ENCODE data around the gene FAM76A.
"Not testable (repeated sequence)": the region's sequence is repeated elsewhere in the genome, so short reads cannot be mapped to it uniquely, and the experiment has no call there.

The FAM76A gene

GRCh38 chr1:27725374-27726172, at the start of gene FAM76A:
FAM76A (plus strand) TSS chr1:27725961; CDS start chr1:27726081, 120 bp downstream.
- DNase-seq (ENCODE audit: low spot score) = peak; percentile 99

DNA sequence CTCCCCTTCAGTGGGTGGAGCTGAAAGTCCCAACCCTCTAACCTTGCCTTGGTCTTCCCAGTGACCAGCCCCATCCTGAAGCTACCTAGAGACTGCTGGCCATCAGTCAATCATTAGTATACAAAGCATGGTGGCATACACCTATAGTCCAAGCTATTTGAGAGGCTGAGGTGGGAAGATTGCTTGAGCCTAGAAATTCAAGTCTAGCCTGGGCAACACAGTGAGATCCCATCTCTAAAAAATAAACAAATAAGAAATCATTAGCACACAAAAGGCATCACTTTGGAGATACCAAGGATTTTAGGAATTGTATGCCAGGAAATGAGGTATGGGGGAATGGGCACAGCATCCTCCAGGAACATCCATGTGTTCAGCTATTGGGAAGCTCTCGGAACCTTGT, 49.4 kb upstream of the FAM76A start:
- DNase-seq (ENCODE audit: low spot score) = no peak

- DNase-seq (ENCODE audit: low spot score) = no peak
These were observed 47.0 kb upstream of the FAM76A start for GRCh38 chr1:27678747-27679146.

DNA sequence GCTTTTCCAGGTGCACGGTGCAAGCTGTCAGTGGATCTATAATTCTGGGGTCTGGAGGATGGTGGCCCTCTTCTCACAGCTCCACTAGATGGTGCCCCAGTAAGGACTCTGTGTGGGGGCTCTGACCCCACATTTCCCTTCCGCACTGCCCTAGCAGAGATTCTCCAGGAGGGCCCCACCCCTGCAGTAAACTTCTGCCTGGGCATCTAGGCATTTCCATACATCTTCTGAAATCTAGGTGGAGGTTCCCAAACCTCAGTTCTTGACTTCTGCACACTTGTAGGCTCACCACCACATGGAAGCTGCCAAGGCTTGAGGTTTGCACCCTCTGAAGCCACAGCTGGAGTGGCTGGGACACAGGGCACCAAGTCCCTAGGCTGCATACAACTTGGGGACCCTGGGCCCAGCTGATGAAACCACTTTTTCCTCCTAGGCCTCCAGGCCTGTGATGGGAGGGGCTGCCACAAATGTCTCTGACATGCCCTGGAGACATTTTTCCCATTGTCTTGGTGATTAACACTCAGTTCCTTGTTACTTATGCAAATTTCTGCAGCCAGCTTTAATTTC, 45.5 kb upstream of the FAM76A start:
- not testable (repeated sequence) for DNase-seq (ENCODE audit: low spot score)

GRCh38 chr1:27681580-27681979, 44.2 kb upstream of the FAM76A start:
- DNase-seq (ENCODE audit: low spot score) = not testable (repeated sequence)

- no peak for DNase-seq (ENCODE audit: low spot score)
These were observed 43.3 kb upstream of the FAM76A start for GRCh38 chr1:27682351-27682944.

DNA sequence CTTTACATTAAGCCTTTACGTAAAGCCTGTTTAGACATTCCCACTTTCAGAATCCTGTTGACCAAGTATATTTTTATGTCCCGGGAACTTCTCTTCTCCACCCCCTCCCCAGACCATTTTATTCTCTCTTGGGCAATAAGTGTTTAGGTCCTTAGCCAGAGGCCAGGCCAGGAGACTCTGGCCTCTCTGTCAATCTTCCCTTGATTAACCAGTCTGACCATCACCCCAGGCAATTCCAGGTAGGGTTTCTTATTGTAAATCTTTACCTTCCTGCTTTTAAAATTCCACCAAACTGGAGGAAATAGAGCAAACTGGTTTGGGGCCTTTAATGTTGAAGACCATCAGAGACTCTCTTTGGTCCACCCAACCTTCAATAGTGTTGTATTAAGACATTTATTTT, 41.6 kb upstream of the FAM76A start:
- no peak for DNase-seq (ENCODE audit: low spot score)

DNA sequence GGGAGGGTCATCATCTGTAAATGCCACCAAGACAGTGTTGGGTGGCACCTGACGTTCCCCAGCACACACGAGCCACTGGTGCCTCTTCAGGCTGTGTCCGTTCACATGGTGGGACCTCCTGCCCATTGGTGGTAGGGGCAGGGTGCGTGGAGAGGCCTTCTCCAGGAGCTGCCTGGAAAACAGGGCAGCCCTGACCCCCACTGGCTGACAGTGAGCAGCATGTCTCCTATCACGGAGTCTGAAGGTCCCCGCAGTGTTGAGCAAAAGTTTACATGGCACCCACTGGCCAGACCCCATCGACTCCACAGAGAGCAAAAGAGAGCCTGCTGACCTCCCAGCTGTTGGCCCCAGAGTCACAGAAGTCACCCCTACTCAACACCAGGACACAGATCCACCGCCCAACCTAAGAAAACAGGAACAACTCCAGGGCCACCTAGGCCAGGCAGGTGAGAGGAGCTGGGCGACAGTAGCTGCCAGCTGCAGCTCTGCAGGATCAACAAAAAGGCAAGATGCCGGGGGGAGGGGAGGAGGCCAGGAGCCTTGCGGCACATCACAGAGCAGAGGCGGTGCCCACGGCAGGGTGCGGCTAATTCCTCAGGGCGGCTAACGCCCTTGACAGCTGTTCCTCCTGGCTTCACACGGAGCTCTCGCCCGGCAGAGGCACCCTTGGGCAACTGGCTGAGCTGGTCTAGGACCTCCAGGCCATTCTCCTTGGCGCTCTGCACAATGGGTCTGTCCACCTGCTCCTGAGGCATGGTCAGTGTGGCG, 39.4 kb upstream of the FAM76A start:
- DNase-seq (ENCODE audit: low spot score) = no peak

DNA sequence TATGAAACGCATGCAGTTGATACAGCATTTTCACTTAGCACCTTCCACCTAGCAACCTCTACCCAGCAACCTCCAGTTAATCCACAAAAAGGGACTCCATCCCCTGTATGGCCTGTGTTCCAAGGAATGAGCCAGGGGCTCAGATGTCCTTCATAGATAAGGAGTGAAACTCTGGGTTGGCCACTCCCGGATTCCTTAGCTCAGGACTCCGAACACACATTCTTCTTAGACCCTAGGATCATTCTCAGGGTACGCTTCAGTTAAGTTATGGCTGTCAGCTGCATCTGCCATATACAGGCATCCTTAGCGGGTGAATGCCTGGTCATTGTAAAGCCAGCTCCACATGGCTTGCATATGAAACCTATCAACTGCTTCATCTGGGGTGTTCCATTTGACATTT, 37.9 kb upstream of the FAM76A start:
- no peak for DNase-seq (ENCODE audit: low spot score)

DNA sequence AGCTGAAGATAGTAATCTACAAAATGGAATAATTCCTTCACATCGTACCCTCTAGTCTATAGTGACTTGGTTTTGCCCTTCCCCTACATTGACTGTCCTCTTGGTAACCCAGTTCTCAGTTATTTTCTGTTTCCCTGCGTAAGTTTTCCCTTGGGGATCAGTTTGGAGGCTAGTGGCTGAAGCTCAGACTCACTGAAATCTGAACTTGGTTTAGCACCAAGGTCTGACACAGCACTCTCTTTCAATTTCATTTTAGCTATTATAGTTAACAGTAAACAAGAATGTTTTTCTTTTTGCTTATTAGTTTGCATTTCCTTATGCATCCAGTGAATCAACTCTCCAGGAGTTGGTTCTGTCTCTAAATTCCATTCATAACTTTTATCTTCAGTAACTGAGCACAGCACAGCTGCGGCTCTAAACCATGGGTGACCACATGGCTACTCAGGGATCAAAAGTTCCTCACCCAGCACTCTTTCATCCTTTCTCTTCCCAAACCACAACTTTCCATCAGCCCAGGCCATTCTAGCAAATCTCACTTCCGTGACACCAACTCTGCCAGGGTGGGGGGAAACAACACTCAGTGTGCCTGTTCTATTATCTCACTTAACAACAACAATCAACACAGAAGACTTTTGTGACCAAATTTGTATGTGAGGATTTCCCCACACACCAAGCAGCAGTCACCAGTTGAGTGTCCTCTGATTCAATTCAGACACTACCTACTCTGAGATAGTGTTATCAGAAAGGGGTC, 36.2 kb upstream of the FAM76A start:
- DNase-seq (ENCODE audit: low spot score) = no peak

DNA sequence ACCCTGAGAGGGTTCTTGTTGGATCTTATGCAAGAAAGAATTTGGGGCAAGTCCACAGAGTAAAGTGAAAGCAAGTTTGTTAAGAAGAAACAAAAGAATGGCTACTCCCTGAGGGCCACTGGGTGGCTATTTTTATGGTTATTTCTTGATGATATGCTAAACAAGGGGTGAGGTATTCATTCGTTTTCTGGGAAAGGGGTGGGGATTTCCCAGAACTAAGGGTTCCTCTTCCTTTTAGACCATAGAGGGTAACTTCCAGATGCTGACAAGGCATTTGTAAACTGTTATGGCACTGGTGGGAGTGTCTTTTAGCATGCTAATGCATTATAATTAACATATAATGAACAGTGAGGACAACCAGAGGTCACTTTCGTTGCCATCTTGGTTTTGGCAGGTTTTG, 35.6 kb upstream of the FAM76A start:
- no peak for DNase-seq (ENCODE audit: low spot score)

DNA sequence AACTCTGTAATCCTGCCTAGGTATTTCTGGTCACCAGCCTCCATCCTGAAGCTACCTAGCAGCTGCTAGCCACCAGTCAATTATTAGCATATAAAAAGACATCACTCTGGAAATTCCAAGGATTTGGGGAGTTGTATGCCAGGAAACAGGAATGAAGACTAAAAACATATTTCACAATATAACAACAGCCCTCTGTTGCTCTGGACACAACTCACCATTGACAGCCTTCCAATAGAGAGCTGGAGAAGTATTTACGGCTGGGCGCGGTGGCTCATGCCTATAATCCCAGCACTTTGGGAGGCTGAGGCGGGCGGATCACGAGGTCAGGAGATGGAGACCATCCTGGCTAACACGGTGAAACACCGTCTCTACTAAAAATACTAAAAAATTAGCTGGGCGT, 28.9 kb upstream of the FAM76A start:
- not testable (repeated sequence) for DNase-seq (ENCODE audit: low spot score)

DNA sequence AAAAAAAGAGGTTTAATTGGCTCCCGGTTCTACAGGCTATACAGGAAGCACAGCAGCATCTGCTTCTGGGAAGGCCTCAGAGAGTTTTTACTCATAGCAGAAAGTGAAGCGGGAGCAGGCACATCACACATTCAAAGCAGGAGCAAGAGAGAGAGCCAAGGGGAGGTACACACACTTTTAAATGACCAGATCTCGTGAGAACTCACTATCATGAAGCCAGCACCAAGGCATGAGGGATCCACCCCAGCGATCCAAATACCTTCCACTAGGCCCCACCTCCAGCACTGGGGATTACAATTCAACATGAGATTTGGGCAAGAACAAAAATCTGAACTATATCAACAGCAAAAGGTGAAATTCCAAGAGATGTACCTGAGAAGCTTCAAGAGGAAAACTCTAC, 20.8 kb upstream of the FAM76A start:
- DNase-seq (ENCODE audit: low spot score) = no peak

DNA sequence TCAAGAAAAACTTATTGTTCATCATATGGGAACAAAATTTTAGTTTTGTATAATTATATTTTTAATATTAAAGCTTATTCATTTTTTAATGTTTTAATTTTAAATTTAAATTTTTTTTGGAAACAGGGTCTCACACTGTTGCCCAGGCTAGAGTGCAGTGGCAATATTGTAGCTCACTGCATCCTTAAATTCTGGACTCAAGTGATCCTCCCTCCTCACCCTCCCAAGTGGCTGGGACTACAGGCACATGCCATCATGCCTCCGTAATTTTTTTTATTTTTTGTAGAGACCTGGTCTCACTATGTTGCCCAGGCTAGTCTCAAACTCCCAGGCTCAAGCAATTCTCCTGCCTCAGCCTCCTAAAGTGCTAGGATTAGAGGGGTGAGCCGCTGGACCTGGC, 20.2 kb upstream of the FAM76A start:
- no peak for DNase-seq (ENCODE audit: low spot score)

- DNase-seq (ENCODE audit: low spot score) = no peak
These were observed 15.2 kb upstream of the FAM76A start for GRCh38 chr1:27710574-27710973.

DNA sequence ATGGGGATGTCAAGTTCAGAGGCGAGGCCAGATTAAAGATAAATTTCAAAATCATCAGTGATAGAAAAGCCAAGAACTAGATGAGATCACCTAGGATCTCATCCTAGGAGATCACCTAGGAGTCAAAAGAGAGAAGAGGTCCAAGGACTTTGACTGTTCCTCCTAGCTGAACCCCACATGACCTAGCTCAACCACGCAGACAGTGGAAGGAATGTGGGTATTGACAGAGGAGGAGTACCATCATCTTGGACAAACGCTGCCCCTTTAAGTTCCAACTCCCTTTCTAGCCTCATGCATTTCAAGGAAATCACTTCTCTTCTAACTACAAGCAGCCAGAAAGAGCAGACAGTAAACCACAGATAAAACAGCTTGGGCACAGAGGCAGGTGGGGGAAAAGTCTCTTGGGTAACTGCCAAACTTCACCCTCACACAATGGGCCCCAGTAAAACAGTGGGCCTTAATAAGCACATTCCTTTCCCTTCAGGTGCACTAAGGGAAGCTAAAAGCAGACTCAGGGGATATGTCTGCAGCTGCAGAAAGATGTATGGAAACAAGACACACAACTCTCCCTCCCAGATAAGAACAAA, 12.5 kb upstream of the FAM76A start:
- DNase-seq (ENCODE audit: low spot score) = no peak

DNA sequence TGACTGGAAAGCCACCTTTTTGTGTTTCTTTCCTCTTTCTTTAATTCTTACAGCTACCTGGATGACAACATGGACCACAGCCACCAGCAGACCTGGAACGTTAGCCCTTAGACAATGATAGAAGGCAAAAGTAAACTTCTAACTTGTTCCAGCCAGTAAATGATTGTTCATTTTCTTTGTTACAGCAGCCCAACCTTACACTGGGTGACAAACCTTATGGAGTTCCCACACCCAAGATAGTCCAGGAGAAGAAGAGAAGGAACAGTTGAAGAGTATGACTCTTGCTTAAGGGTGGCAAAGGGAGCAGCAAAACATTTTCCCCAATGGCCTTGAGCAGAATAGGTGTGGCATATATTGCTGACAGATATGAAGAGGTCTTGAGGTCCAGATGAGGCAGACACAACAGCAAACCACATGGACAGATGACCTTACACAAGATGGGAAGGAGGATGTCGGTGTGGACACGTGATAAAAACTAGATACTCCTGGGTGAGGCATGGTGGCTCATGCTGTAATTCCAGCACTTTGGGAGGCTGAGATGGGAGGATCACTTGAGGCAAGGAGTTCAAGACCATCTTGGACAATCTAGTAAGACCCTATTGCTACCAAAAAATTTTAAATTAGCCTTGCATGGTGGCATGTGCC, 11.8 kb upstream of the FAM76A start:
- no peak for DNase-seq (ENCODE audit: low spot score)

- peak; percentile 46 for DNase-seq (ENCODE audit: low spot score)
These were observed 9.4 kb upstream of the FAM76A start for GRCh38 chr1:27716262-27716895.

DNA sequence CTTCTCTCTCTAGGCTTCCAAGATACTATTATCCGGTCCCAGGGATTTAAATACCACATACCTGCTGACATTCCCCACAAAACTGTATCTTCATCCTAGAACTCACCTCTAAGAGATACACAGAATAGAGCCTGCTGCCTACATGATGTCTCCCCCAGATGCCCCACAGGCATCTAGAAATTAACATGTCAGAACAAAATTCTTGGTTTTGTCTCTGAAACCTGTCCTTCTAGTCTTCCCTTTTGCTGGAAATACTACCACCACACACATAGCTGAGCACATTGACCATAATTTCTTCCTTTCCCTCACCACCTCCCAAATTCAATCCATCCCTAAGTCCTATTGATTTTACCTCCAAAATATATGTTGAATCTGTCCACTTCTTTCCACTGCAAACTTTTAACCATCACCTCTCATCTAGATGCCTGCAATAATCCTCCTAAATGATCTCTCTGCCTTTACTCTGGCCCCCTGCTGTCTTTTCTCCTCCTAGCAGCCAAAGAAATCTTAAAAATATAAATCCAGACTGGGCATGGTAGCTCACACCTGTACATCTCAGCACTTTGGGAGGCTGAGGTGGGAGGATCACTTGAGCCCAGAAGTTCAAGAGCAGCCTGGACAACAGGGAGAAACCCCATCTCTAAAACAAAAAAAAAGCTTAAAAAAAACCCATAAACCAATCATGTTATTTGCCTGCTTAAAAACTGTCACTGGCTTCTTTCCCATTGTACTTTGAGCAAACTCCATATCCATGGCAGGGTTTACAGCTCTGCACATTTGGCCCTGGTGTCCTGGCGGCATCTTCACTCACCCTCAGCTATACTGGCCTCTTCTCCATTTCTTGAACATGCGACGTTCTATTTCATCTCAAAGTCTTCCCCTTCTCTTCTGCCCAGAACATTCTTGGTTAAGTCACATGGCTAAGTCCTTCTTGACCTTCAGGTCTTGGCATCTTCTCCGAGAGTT, 6.2 kb upstream of the FAM76A start:
- no peak for DNase-seq (ENCODE audit: low spot score)
